Measurements from ENCODE around the gene NUBPL.

Gene NUBPL, protein sequence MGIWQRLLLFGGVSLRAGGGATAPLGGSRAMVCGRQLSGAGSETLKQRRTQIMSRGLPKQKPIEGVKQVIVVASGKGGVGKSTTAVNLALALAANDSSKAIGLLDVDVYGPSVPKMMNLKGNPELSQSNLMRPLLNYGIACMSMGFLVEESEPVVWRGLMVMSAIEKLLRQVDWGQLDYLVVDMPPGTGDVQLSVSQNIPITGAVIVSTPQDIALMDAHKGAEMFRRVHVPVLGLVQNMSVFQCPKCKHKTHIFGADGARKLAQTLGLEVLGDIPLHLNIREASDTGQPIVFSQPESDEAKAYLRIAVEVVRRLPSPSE

DNA sequence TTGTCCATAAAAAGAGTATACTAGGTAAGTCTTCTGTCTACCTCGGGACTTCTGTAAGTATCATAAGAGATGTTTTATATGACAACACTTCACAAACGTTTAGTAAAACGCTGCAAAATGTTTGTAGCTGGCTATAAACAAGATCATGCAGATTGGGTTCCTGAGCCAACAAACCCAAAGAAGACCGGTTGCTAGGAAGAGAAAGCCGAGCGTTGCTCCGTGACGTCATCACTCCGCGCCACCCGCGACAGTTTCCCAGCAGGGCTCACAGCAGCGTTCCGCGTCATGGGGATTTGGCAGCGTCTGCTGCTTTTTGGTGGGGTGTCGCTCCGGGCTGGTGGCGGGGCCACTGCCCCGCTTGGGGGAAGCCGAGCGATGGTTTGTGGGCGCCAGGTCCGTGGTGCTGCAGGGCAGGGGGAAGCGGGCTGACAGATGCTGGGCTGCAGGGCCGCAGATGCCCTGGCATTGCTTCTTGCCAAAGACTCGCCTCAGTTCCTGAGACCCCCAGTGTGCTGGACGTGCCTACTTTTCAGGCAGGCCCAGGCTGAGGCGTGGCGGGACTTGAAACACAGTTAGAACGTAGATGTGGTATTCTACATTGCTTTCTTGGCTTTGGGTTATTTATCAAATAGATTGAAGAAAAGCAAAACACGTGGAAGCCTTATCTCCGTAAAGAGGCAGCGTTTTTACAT lies at the start of gene NUBPL:
Gene NUBPL, plus strand, starts transcription at position 250 of the 692 bp plus-strand sequence. Its CDS starts 36 bp downstream, at position 286.
- DNase-seq (ENCODE audit: low read depth in 1 of 2, low spot score in 1 of 2): peak; percentile 92 to 97

DNA sequence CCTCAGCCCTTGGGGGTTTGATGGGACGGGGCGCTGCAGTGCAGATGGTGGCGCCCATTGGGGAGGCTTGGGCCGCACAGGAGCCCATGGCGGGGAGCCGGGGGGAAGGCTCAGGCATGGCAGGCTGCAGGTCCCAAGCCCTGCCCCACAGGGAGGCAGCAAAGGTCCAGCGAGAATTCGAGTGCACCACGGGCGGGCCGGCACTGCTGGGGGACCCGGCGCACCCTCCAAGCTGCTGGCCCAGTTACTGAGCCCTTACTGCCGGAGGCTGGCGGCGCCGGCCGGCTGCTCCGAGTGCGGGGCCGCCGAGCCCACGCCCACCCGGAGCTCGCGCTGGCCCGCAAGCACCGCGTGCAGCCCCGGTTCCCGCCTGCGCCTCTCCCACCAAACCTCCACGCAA lies 34.1 kb upstream of the NUBPL start:
- no peak for DNase-seq (ENCODE audit: low read depth in 1 of 2, low spot score in 1 of 2)

DNA sequence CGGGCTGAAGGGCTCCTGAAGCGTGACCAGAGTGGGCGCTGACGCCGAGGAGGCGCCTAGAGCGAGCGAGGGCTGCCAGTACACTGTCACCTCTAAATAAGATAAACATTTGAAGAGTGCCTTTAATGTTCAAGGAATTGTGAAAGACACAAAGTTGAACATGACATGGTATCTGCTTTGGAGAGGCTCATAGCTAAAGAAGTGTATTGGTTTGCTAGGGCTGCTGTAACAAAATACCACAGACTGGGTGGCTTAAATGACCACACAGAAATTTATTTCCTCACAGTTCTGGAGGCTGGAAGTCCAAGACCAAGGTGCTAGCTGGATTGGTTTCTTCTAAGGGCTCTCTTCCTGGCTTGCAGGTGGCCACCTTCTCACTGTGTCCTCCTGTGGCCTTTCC lies 33.7 kb upstream of the NUBPL start:
- DNase-seq (ENCODE audit: low read depth in 1 of 2, low spot score in 1 of 2): no peak

- DNase-seq (ENCODE audit: low read depth in 1 of 2, low spot score in 1 of 2): no peak
Observed at GRCh38 chr14:31529053-31529452, 32.2 kb upstream of the NUBPL start.

DNA sequence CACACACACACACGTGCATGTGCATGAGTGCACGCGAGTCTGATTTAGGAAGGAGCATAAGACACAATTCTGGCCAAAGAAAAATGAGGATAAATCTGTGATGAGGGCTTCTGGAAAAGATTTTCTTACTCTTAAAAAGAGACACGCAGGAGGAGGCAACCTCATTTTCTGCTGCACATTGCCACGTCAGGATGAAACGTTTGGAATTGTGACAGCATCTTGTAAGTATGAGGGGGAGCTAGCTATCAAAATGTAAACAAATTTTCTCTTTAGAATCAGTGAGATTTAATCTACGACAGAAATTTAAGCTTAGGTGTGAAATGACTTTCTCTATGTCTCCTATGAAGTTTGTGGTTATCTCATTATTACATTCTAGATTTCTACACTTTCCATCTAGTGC lies 31.1 kb upstream of the NUBPL start:
- no peak for DNase-seq (ENCODE audit: low read depth in 1 of 2, low spot score in 1 of 2)

- no peak for DNase-seq (ENCODE audit: low read depth in 1 of 2, low spot score in 1 of 2)
Observed at GRCh38 chr14:31536201-31536960, 24.8 kb upstream of the NUBPL start.

GRCh38 chr14:31541702-31542101 lies 19.5 kb upstream of the NUBPL start:
- DNase-seq (ENCODE audit: low read depth in 1 of 2, low spot score in 1 of 2): no peak

DNA sequence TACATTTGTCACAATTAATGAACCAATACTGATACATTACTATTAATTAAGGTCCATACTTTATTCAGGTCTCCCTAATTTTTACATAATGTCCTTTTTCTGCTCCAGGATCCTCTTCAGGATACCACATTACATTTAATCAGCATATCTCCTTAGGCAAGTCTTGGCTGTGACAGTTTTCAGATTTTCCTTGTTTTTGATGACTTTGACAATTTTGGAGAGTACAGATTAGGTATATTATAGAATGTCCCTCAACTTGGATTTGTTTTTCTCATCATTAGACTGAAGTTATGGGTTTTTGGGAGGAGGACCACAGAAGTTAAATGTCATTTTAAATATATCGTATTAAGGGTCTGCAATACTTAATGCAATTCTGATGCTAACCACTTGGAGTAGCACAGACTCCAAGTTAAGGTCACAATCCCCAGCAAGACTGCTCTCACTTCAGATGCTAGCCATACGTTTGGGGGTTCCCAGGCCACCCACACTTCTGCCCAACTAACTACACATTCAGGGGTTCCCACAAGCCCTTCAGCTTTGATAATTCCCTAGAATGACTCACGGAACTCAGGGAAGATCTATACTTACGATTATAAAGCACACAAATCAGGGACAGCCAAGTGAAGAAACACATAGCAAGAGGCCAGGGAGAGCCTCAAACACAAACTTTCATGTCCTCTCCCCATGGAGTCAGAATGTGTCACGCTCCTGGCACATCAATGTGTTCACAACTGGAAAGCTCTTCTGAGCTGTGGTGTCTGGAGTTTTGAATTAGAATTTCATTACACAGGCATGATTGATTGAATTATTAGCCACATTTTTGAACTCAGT lies 17.0 kb upstream of the NUBPL start:
- no peak for DNase-seq (ENCODE audit: low read depth in 1 of 2, low spot score in 1 of 2)

GRCh38 chr14:31544816-31545215 lies 16.4 kb upstream of the NUBPL start:
- DNase-seq (ENCODE audit: low read depth in 1 of 2, low spot score in 1 of 2): no peak

GRCh38 chr14:31545328-31545727 lies 15.9 kb upstream of the NUBPL start:
- DNase-seq (ENCODE audit: low read depth in 1 of 2, low spot score in 1 of 2): no peak

- no peak for DNase-seq (ENCODE audit: low read depth in 1 of 2, low spot score in 1 of 2)
Observed at GRCh38 chr14:31549817-31550216, 11.4 kb upstream of the NUBPL start.

DNA sequence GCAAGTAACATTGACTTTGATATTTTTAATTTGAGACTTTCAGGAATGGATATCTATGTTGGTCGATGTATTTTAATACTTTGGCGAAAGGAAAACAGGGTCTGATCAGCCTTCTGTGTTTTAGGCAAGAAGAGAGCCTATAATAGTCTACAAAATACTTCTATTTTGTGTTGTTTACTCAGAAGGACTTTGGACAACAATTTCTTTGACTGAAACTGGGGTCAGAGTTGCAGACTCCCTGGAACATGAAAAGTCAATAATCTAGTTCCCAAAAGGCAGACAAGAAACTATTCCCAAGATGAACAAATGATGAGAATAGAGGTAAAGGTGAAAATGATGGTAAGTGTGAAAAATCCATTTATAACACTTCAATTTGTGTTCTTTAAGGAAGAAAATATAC lies 10.6 kb upstream of the NUBPL start:
- DNase-seq (ENCODE audit: low read depth in 1 of 2, low spot score in 1 of 2): no peak

DNA sequence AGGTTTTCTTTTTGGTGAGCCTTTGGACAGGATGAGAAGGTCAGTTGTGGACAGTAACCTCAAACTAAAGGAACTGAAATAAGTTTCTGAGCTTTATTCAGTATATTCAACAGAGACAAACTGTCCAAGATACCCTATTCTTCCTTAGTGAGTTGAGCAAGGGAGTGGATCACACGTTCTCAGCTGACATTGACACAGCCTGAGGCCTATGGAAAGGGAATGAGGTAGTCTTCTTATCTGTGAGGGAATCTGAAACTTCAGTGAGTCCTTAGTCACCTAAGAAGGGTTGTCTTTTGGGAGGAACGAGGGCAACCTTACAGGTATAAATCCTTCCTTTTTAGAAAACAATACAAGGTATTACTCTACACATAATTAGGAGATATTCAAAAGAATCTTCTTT lies 5.0 kb upstream of the NUBPL start:
- no peak for DNase-seq (ENCODE audit: low read depth in 1 of 2, low spot score in 1 of 2)

- DNase-seq (ENCODE audit: low read depth in 1 of 2, low spot score in 1 of 2): no peak
Observed at GRCh38 chr14:31559939-31560338, 1.3 kb upstream of the NUBPL start.

DNA sequence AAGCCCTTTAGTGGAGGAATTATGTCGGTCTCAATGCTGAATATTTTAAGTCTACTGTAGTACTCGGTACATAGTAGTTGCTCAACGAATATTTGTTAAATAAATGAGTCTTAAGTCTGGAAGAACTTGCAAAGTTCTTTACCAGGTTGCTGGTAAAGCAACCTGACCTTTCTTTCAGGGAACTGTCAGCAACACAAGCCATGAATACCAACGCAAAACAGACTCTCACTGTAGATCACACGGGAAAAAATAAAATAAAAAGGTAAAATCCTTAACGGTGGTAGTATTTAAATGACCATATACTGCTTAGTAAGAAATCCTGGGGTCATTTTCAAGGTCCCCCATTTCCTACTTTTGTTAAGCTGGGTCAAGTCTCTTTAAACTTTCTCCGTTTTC lies 447 bp upstream of the NUBPL start:
- DNase-seq (ENCODE audit: low read depth in 1 of 2, low spot score in 1 of 2): no peak

GRCh38 chr14:31564194-31564593 lies 3.0 kb downstream of the NUBPL start:
- no peak for DNase-seq (ENCODE audit: low read depth in 1 of 2, low spot score in 1 of 2)

- DNase-seq (ENCODE audit: low read depth in 1 of 2, low spot score in 1 of 2): no peak
Observed at GRCh38 chr14:31566456-31566855, 5.3 kb downstream of the NUBPL start.

DNA sequence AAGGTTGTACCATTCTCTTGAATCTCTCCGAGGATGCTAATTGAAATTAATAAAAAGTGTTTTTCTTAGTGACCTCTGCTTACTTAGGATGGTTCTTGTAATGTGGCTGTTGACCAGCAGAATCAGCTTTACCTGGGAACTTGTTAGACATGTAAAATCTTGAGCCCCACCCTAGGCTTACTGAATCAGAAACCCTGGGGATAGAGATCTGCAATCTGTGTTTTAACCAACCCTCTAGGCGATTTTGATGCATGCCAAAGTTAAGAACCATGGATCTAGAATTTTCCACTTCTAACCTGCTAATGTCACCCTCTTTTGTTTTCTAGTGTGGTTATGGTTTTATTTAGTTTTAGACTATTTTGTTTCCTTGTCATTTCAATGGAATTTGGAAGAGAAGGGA lies 6.5 kb downstream of the NUBPL start:
- DNase-seq (ENCODE audit: low read depth in 1 of 2, low spot score in 1 of 2): no peak

- DNase-seq (ENCODE audit: low read depth in 1 of 2, low spot score in 1 of 2): no peak
Observed at GRCh38 chr14:31568161-31568560, 7.0 kb downstream of the NUBPL start.

- no peak for DNase-seq (ENCODE audit: low read depth in 1 of 2, low spot score in 1 of 2)
Observed at GRCh38 chr14:31568671-31569070, 7.5 kb downstream of the NUBPL start.

- no peak for DNase-seq (ENCODE audit: low read depth in 1 of 2, low spot score in 1 of 2)
Observed at GRCh38 chr14:31572955-31573354, 11.8 kb downstream of the NUBPL start.

All from activated CD4-positive, alpha-beta T cell treated with anti-CD3 and anti-CD28 coated beads, Interleukin-2, amount 50 U/mL, for 24 hours (primary cell).